Activated T-cell treated with anti-CD3 and anti-CD28 coated beads for 4 hours (primary cell): ENCODE measurements around the gene ZFYVE27.

Experiments used
- DNase-seq: peaks from one replicate; pipeline ENCODE4 v3.0.0-alpha.2; 2020

ZFYVE27 gene

GRCh38 chr10:97748116-97748515 lies 11.2 kb downstream of the ZFYVE27 start:
- no peak for DNase-seq

GRCh38 chr10:97752956-97753355 lies 16.0 kb downstream of the ZFYVE27 start:
- DNase-seq = no peak

- DNase-seq = no peak
Measured at GRCh38 chr10:97754726-97755125, 17.8 kb downstream of the ZFYVE27 start.

- no peak for DNase-seq
Measured at GRCh38 chr10:97755718-97756117, 18.8 kb downstream of the ZFYVE27 start.

- DNase-seq = no peak
Measured at GRCh38 chr10:97757471-97757870, 20.5 kb downstream of the ZFYVE27 start.

- DNase-seq = peak; percentile 21
Measured at GRCh38 chr10:97759158-97759887, 22.4 kb downstream of the ZFYVE27 start.

GRCh38 chr10:97759946-97760345 lies 23.0 kb downstream of the ZFYVE27 start:
- no peak for DNase-seq

- DNase-seq = no peak
Measured at GRCh38 chr10:97760461-97761257, 23.7 kb downstream of the ZFYVE27 start.

GRCh38 chr10:97761331-97761865 lies 24.5 kb downstream of the ZFYVE27 start:
- DNase-seq = no peak

- no peak for DNase-seq
Measured at GRCh38 chr10:97762056-97762455, 25.1 kb downstream of the ZFYVE27 start.

- no peak for DNase-seq
Measured at GRCh38 chr10:97762816-97763215, 25.9 kb downstream of the ZFYVE27 start.

- DNase-seq = no peak
Measured at GRCh38 chr10:97763411-97763810, 26.5 kb downstream of the ZFYVE27 start.

- no peak for DNase-seq
Measured at GRCh38 chr10:97763947-97764346, 27.0 kb downstream of the ZFYVE27 start.

GRCh38 chr10:97764519-97764931 lies 27.6 kb downstream of the ZFYVE27 start:
- no peak for DNase-seq

GRCh38 chr10:97765201-97765600 lies 28.3 kb downstream of the ZFYVE27 start:
- no peak for DNase-seq

- no peak for DNase-seq
Measured at GRCh38 chr10:97766106-97766810, 29.3 kb downstream of the ZFYVE27 start.

GRCh38 chr10:97766996-97767924 lies 30.3 kb downstream of the ZFYVE27 start:
- no peak for DNase-seq

- no peak for DNase-seq
Measured at GRCh38 chr10:97768322-97769315, 31.7 kb downstream of the ZFYVE27 start.

- no peak for DNase-seq
Measured at GRCh38 chr10:97770255-97770654, 33.3 kb downstream of the ZFYVE27 start.

- no peak for DNase-seq
Measured at GRCh38 chr10:97771055-97771891, 34.3 kb downstream of the ZFYVE27 start.
